Neural cell (in vitro differentiated cells): ENCODE data around the gene RABL2A.
"Not testable (repeated sequence)": the region's sequence is repeated elsewhere in the genome, so short reads cannot be mapped to it uniquely, and the experiment has no call there.

Experiments
- MXI1 ChIP-seq: fragments of 450-650 bp; conservative IDR thresholded peaks from 2 replicates; pipeline ENCODE4 v1.6.1; 2014; ENCODE audit warnings: antibody characterized with exemption, mild to moderate bottlenecking; ENCODE audit not compliant: poor library complexity, severe bottlenecking
- POLR2AphosphoS5 ChIP-seq: IDR thresholded peaks from 2 replicates; pipeline ENCODE4 v1.6.1; 2012
- TF ChIP-seq, protein P1 (sequence below): fragments of 450-650 bp; IDR thresholded peaks from 2 replicates; pipeline ENCODE4 v1.5.1; 2014; ENCODE audit warnings: antibody characterized with exemption, mild to moderate bottlenecking, moderate library complexity; ENCODE audit not compliant: poor library complexity, severe bottlenecking

DNA sequence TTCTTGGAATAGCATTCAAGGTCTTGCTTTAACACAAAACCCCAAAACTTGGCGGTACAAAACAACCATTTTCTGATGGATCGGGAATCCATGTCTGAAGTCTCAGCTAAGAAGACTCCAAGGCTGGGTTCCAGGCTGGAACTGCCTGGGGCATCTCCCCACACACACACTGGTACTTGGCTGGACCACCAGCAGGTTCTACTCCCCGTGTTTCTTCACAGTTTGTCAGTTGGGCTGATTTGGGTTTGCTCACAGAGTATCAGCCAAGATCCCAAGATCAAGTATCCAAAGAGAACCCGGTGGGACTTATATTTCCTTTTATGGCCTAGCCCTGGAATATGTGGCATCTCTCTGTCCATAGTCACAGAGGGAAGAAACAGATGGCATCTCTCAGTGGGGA, 9.2 kb downstream of the RABL2A start:
- TF ChIP-seq, protein P1, sequence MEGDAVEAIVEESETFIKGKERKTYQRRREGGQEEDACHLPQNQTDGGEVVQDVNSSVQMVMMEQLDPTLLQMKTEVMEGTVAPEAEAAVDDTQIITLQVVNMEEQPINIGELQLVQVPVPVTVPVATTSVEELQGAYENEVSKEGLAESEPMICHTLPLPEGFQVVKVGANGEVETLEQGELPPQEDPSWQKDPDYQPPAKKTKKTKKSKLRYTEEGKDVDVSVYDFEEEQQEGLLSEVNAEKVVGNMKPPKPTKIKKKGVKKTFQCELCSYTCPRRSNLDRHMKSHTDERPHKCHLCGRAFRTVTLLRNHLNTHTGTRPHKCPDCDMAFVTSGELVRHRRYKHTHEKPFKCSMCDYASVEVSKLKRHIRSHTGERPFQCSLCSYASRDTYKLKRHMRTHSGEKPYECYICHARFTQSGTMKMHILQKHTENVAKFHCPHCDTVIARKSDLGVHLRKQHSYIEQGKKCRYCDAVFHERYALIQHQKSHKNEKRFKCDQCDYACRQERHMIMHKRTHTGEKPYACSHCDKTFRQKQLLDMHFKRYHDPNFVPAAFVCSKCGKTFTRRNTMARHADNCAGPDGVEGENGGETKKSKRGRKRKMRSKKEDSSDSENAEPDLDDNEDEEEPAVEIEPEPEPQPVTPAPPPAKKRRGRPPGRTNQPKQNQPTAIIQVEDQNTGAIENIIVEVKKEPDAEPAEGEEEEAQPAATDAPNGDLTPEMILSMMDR: not testable (repeated sequence)
- not testable (repeated sequence) for TF ChIP-seq MXI1, POLR2AphosphoS5
